GM19328 (cell line): ENCODE results near the gene TSPAN15.
"Not testable (repeated sequence)": the region's sequence is repeated elsewhere in the genome, so short reads cannot be mapped to it uniquely, and the experiment has no call there.

Experiments used
- ATAC-seq: cut with Tn5 transposase; IDR thresholded peaks from one replicate; pipeline ENCODE4 v1.9.1; 2021; ENCODE audit warnings: mild to moderate bottlenecking, moderate library complexity; ENCODE audit not compliant: unreplicated experiment

Gene TSPAN15

GRCh38 chr10:69483963-69484362, 32.7 kb downstream of the TSPAN15 start:
- ATAC-seq, result no peak

GRCh38 chr10:69484736-69485135, 33.5 kb downstream of the TSPAN15 start:
- ATAC-seq, result no peak

- no peak for ATAC-seq
These were observed 35.9 kb downstream of the TSPAN15 start for GRCh38 chr10:69486922-69487730.

GRCh38 chr10:69488149-69488844, 37.0 kb downstream of the TSPAN15 start:
- not testable (repeated sequence) for ATAC-seq

GRCh38 chr10:69488856-69489255, 37.6 kb downstream of the TSPAN15 start:
- ATAC-seq, result not testable (repeated sequence)

- ATAC-seq, result no peak
These were observed 38.3 kb downstream of the TSPAN15 start for GRCh38 chr10:69489506-69490090.

GRCh38 chr10:69490876-69491275, 39.6 kb downstream of the TSPAN15 start:
- ATAC-seq, result no peak

- no peak for ATAC-seq
These were observed 40.3 kb downstream of the TSPAN15 start for GRCh38 chr10:69491611-69492010.

GRCh38 chr10:69492091-69492745, 41.0 kb downstream of the TSPAN15 start:
- ATAC-seq, result no peak

GRCh38 chr10:69492746-69493462, 41.6 kb downstream of the TSPAN15 start:
- ATAC-seq, result no peak

- no peak for ATAC-seq
These were observed 43.6 kb downstream of the TSPAN15 start for GRCh38 chr10:69494626-69495558.

GRCh38 chr10:69495666-69496065, 44.4 kb downstream of the TSPAN15 start:
- no peak for ATAC-seq

GRCh38 chr10:69496352-69497230, 45.3 kb downstream of the TSPAN15 start:
- ATAC-seq, result no peak

GRCh38 chr10:69497231-69497561, 45.9 kb downstream of the TSPAN15 start:
- ATAC-seq, result no peak

- no peak for ATAC-seq
These were observed 46.5 kb downstream of the TSPAN15 start for GRCh38 chr10:69497611-69498390.

- no peak for ATAC-seq
These were observed 47.6 kb downstream of the TSPAN15 start for GRCh38 chr10:69498711-69499471.
